SK-N-SH treated with all-trans-retinoic acid at 6 μM for 48 hours (cell line): ENCODE data around the gene KHDRBS2.

Experiments used
- ATAC-seq: fragments of 200-7000 bp; cut with Tn5 transposase; 3 replicates; pipeline ENCODE4 v1.9.1; 2020; ENCODE audit warnings: mild to moderate bottlenecking, moderate library complexity
- ARNTL ChIP-seq: fragments of 450-650 bp; formaldehyde crosslinking; IDR thresholded peaks from 2 replicates; pipeline ENCODE4 v1.5.0; 2020; ENCODE audit warnings: low read depth, mild to moderate bottlenecking, moderate library complexity, borderline replicate concordance
- BACH2 ChIP-seq: fragments of 250-450 bp; sonication (Bioruptor Pico); IDR thresholded peaks from 2 replicates; pipeline ENCODE4 v1.9.0; 2021; ENCODE audit warnings: mild to moderate bottlenecking, borderline replicate concordance
- CSDC2 ChIP-seq: fragments of 250-450 bp; sonication (Bioruptor Pico); IDR thresholded peaks from 2 replicates; pipeline ENCODE4 v1.5.0; 2020; ENCODE audit warnings: mild to moderate bottlenecking, moderate library complexity
- CSRNP3 ChIP-seq: fragments of 250-450 bp; sonication (Bioruptor Pico); IDR thresholded peaks from 2 replicates; pipeline ENCODE4 v1.5.1; 2021; ENCODE audit warnings: mild to moderate bottlenecking, moderate library complexity
- ESRRG ChIP-seq: fragments of 250-450 bp; sonication (Bioruptor Pico); IDR thresholded peaks from 2 replicates; pipeline ENCODE4 v1.6.1; 2021; ENCODE audit warnings: mild to moderate bottlenecking
- OSR1 ChIP-seq: fragments of 250-450 bp; sonication (Bioruptor Pico); IDR thresholded peaks from 2 replicates; pipeline ENCODE4 v1.8.0; 2022; ENCODE audit warnings: moderate library complexity, mild to moderate bottlenecking, inconsistent platforms
- PATZ1 ChIP-seq: fragments of 250-450 bp; sonication (Bioruptor Pico); IDR thresholded peaks from 2 replicates; pipeline ENCODE4 v1.8.0; 2020; ENCODE audit warnings: mild to moderate bottlenecking, moderate library complexity, borderline replicate concordance
- PPARA ChIP-seq: fragments of 250-450 bp; sonication (Bioruptor Pico); IDR thresholded peaks from 2 replicates; pipeline ENCODE4 v1.5.0; 2020; ENCODE audit warnings: mild to moderate bottlenecking, borderline replicate concordance
- SNAI2 ChIP-seq: fragments of 250-450 bp; sonication (Bioruptor Pico); IDR thresholded peaks from 2 replicates; pipeline ENCODE4 v1.5.0; 2020; ENCODE audit warnings: mild to moderate bottlenecking, moderate library complexity
- TCF4 ChIP-seq: fragments of 250-450 bp; sonication (Bioruptor Pico); IDR thresholded peaks from 2 replicates; pipeline ENCODE4 v1.8.0; 2021; ENCODE audit warnings: mild to moderate bottlenecking, moderate library complexity, borderline replicate concordance
- TOX ChIP-seq: fragments of 250-450 bp; sonication (Bioruptor Pico); IDR thresholded peaks from 2 replicates; pipeline ENCODE4 v1.8.0; 2021; ENCODE audit warnings: mild to moderate bottlenecking, moderate library complexity, borderline replicate concordance
- TSHZ2 ChIP-seq: fragments of 250-450 bp; sonication (Bioruptor Pico); IDR thresholded peaks from 2 replicates; pipeline ENCODE4 v1.5.0; 2020; ENCODE audit warnings: mild to moderate bottlenecking, moderate library complexity
- ZC3H10 ChIP-seq: fragments of 250-450 bp; sonication (Bioruptor Pico); IDR thresholded peaks from 2 replicates; pipeline ENCODE4 v1.5.1; 2021; ENCODE audit warnings: mild to moderate bottlenecking, moderate library complexity
- ZFP3 ChIP-seq: fragments of 250-450 bp; sonication (Bioruptor Pico); IDR thresholded peaks from 2 replicates; pipeline ENCODE4 v1.5.0; 2020; ENCODE audit warnings: mild to moderate bottlenecking, moderate library complexity
- ZFP30 ChIP-seq: fragments of 450-650 bp; formaldehyde crosslinking; IDR thresholded peaks from 2 replicates; pipeline ENCODE4 v1.5.0; 2022; ENCODE audit warnings: mild to moderate bottlenecking, moderate library complexity
- ZNF565 ChIP-seq: fragments of 450-650 bp; formaldehyde crosslinking; conservative IDR thresholded peaks from 2 replicates; pipeline ENCODE4 v1.5.0; 2020; ENCODE audit warnings: low read depth, mild to moderate bottlenecking, moderate library complexity
- ZNF70 ChIP-seq: fragments of 450-650 bp; formaldehyde crosslinking; IDR thresholded peaks from 2 replicates; pipeline ENCODE4 v1.5.0; 2020; ENCODE audit warnings: mild to moderate bottlenecking, moderate library complexity
- ZNF8 ChIP-seq: fragments of 450-650 bp; formaldehyde crosslinking; IDR thresholded peaks from 2 replicates; pipeline ENCODE4 v1.5.0; 2020; ENCODE audit warnings: mild to moderate bottlenecking, moderate library complexity
- TF ChIP-seq, protein P1 (sequence below): fragments of 250-450 bp; sonication (Bioruptor Pico); IDR thresholded peaks from 2 replicates; pipeline ENCODE4 v1.8.0; 2021; ENCODE audit warnings: low read depth, mild to moderate bottlenecking, moderate library complexity, borderline replicate concordance
- TF ChIP-seq, protein P2 (sequence below): fragments of 250-450 bp; sonication (Bioruptor Pico); IDR thresholded peaks from 2 replicates; pipeline ENCODE4 v1.5.1; 2020; ENCODE audit warnings: low read depth, mild to moderate bottlenecking, moderate library complexity

KHDRBS2 gene

DNA sequence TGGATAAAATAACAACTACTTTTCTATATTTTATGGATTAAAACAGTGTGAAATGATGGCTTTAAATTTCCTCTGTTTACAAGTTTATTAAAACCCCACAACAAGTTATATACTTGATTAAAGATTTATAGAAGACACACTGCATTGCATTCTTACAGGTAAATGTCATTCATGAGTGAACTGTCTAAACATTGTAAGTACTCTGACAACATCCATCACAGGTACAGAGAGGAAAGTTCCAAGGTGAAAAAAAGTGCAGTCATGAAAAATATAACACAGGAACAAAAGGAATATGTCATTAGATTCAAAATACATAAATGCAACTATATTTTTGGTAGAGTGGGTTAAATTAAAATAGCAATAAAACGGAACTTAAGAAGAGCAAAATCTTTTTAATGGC, 156.9 kb downstream of the KHDRBS2 start:
- TF ChIP-seq ARNTL (CRISPR knock-in tag), result no peak
- TF ChIP-seq TSHZ2 (CRISPR knock-in tag), result no peak
- TF ChIP-seq CSDC2 (CRISPR knock-in tag), result no peak
- no peak for TF ChIP-seq ZNF8 (CRISPR knock-in tag)
- TF ChIP-seq OSR1, result no peak
- no peak for TF ChIP-seq ZC3H10 (CRISPR knock-in tag)
- TF ChIP-seq SNAI2 (CRISPR knock-in tag), result no peak
- no peak for TF ChIP-seq TCF4 (CRISPR knock-in tag)
- no peak for ATAC-seq

DNA sequence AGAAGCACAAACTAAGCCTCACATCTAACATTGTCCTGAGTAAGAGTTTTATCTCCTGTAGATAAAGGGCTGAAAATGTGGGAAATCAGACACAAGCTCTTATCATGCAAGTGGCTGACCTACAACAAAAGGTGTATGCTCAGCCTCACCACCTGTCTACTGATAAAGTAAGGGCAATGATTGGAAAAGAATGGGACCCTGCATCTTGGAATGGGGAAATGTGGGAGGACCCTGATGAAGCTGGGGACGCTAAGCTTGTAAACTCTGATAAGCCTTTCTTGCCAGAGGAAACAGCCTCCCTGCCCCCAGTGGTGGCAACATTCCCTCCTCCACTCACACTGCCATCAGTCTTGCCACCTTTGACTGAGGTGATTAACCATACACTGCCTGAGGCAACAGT, 166.6 kb downstream of the KHDRBS2 start:
- no peak for TF ChIP-seq ZNF8 (CRISPR knock-in tag)
- no peak for TF ChIP-seq CSRNP3 (CRISPR knock-in tag)
- TF ChIP-seq CSDC2 (CRISPR knock-in tag), result no peak
- no peak for TF ChIP-seq TCF4 (CRISPR knock-in tag)
- no peak for ATAC-seq

- TF ChIP-seq ZFP30 (CRISPR knock-in tag) (no peak), SNAI2 (CRISPR knock-in tag) (no peak), ZFP3 (CRISPR knock-in tag) (no peak), CSRNP3 (CRISPR knock-in tag) (no peak), TSHZ2 (CRISPR knock-in tag) (no peak), ESRRG (CRISPR knock-in tag) (no peak), ZNF70 (no peak), BACH2 (CRISPR knock-in tag) (no peak), PATZ1 (no peak), ZNF8 (CRISPR knock-in tag) (no peak), PPARA (CRISPR knock-in tag) (no peak)
- ATAC-seq, result no peak
Observed at GRCh38 chr6:62103186-62103859, 182.7 kb downstream of the KHDRBS2 start.

DNA sequence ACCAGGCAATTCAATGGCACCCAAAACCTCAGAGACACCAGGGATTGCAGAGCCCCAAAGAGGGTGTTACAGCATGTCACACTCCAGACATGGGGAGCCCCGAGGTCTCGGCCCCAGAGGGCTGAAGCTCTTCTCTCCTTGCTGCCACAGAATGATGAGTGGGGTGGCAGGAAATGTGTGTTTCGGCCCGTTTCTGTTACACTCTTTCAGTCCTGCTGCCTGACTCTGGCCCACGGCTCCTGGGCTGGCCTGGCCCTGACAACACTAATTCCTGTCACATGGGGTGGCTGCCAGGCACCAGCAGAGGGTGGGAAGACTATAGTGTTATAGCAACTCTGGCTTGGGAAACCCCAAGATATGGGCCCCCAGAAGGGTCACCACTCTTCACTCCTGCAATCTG, 183.6 kb downstream of the KHDRBS2 start:
- ATAC-seq, result no peak
- no peak for TF ChIP-seq TOX (CRISPR knock-in tag)
- TF ChIP-seq, protein P1, sequence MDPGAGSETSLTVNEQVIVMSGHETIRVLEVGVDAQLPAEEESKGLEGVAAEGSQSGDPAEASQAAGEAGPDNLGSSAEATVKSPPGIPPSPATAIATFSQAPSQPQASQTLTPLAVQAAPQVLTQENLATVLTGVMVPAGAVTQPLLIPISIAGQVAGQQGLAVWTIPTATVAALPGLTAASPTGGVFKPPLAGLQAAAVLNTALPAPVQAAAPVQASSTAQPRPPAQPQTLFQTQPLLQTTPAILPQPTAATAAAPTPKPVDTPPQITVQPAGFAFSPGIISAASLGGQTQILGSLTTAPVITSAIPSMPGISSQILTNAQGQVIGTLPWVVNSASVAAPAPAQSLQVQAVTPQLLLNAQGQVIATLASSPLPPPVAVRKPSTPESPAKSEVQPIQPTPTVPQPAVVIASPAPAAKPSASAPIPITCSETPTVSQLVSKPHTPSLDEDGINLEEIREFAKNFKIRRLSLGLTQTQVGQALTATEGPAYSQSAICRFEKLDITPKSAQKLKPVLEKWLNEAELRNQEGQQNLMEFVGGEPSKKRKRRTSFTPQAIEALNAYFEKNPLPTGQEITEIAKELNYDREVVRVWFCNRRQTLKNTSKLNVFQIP, result no peak
- TF ChIP-seq, protein P2, sequence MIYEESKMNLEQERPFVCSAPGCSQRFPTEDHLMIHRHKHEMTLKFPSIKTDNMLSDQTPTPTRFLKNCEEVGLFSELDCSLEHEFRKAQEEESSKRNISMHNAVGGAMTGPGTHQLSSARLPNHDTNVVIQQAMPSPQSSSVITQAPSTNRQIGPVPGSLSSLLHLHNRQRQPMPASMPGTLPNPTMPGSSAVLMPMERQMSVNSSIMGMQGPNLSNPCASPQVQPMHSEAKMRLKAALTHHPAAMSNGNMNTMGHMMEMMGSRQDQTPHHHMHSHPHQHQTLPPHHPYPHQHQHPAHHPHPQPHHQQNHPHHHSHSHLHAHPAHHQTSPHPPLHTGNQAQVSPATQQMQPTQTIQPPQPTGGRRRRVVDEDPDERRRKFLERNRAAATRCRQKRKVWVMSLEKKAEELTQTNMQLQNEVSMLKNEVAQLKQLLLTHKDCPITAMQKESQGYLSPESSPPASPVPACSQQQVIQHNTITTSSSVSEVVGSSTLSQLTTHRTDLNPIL (CRISPR knock-in tag), result no peak
- no peak for TF ChIP-seq OSR1
- TF ChIP-seq ZNF565 (CRISPR knock-in tag), result no peak
- TF ChIP-seq CSDC2 (CRISPR knock-in tag), result no peak
- no peak for TF ChIP-seq BACH2 (CRISPR knock-in tag)
- no peak for TF ChIP-seq ZFP30 (CRISPR knock-in tag)
- no peak for TF ChIP-seq ARNTL (CRISPR knock-in tag)
- TF ChIP-seq ESRRG (CRISPR knock-in tag), result no peak
- no peak for TF ChIP-seq SNAI2 (CRISPR knock-in tag)
